Keratinocyte (primary cell): Measurements from ENCODE around the gene ANAPC2. TPM values are rescaled to one million over a fixed set of nuclear protein-coding genes. Genes with fewer than 3 reads are reported as not detected.

Experiments
- DNase-seq: peaks from one replicate; pipeline ENCODE4 v3.0.0-alpha.2; 2011; ENCODE audit warnings: low read depth, missing footprints, low spot score
- FAIRE-seq: peaks from 2 replicates; lab custom pipeline; 2011; peaks lifted over from hg19 to GRCh38; lab: Jason Lieb, UNC
- H2AFZ ChIP-seq: 2 replicates; pipeline ENCODE4 v1.6.0; 2012; ENCODE audit warnings: low read length, control low read depth, inconsistent platforms; ENCODE audit not compliant: control insufficient read depth
- H3K27ac ChIP-seq: 2 replicates; pipeline ENCODE4 v1.5.1; 2011; ENCODE audit warnings: low read length; ENCODE audit not compliant: control insufficient read depth, insufficient read depth
- H3K27me3 ChIP-seq: 3 replicates; pipeline ENCODE4 v1.6.0; 2011; ENCODE audit warnings: low read length; ENCODE audit not compliant: control insufficient read depth, insufficient read depth; ENCODE audit errors: extremely low read depth
- H3K36me3 ChIP-seq, 2 experiments: 2 replicates in 1 of 2; 3 replicates in 1 of 2; pipeline ENCODE4 v1.5.1; 2011; ENCODE audit warnings: low read length in 2 of 2, mild to moderate bottlenecking in 1 of 2; ENCODE audit not compliant: control insufficient read depth in 2 of 2, insufficient read depth in 2 of 2; ENCODE audit errors: extremely low read depth in 1 of 2
- H3K4me1 ChIP-seq: 3 replicates; pipeline ENCODE4 v1.5.1; 2011; ENCODE audit warnings: low read length; ENCODE audit not compliant: control insufficient read depth, insufficient read depth; ENCODE audit errors: extremely low read depth
- H3K4me2 ChIP-seq: 3 replicates; pipeline ENCODE4 v1.6.0; 2011; ENCODE audit warnings: low read depth, low read length; ENCODE audit not compliant: control insufficient read depth, insufficient read depth; ENCODE audit errors: extremely low read depth
- H3K4me3 ChIP-seq, 3 experiments: fragments of 200-600 bp in 1 of 3; sonication (generic) in 1 of 3; 2 replicates in 2 of 3; 3 replicates in 1 of 3; pipeline ENCODE4 v1.5.1; 2011 to 2016; ENCODE audit warnings: low read length in 3 of 3, mild to moderate bottlenecking in 3 of 3, control low read depth in 2 of 3, inconsistent platforms in 1 of 3, low read depth in 1 of 3, mixed read lengths in 1 of 3, mixed run types in 1 of 3, moderate library complexity in 1 of 3; ENCODE audit not compliant: control insufficient read depth in 2 of 3, insufficient read depth in 2 of 3; ENCODE audit errors: extremely low read depth in 1 of 3
- H3K79me2 ChIP-seq: 2 replicates; pipeline ENCODE4 v1.6.0; 2012; ENCODE audit warnings: low read length; ENCODE audit not compliant: control insufficient read depth, insufficient read depth
- H3K9ac ChIP-seq: 3 replicates; pipeline ENCODE4 v1.6.0; 2011; ENCODE audit warnings: low read length; ENCODE audit not compliant: control insufficient read depth, insufficient read depth; ENCODE audit errors: extremely low read depth
- H3K9me1 ChIP-seq: 3 replicates; pipeline ENCODE4 v1.6.0; 2011; ENCODE audit warnings: low read length; ENCODE audit not compliant: control insufficient read depth, insufficient read depth; ENCODE audit errors: extremely low read depth
- H3K9me3 ChIP-seq: 2 replicates; pipeline ENCODE4 v1.5.1; 2012; ENCODE audit warnings: low read depth, low read length; ENCODE audit not compliant: control insufficient read depth
- H4K20me1 ChIP-seq: 3 replicates; pipeline ENCODE4 v1.6.0; 2011; ENCODE audit warnings: low read length; ENCODE audit not compliant: control insufficient read depth, insufficient read depth; ENCODE audit errors: extremely low read depth
- EZH2 ChIP-seq: IDR thresholded peaks from one replicate; pipeline ENCODE4 v1.6.1; 2012; ENCODE audit warnings: inconsistent platforms, mild to moderate bottlenecking, low read length, moderate library complexity
- dilution Hi-C: fragments of 300-500 bp; cut with MboI; formaldehyde crosslinking; loops from one replicate; pipeline ENCODE4 v1.7.0; 2020; ENCODE audit warnings: low sequenced_read_pairs; ENCODE audit not compliant: extremely low pct_ligation_motif_present
- polyA plus RNA-seq, 5 experiments: library from polyadenylated mRNA; depleted of rRNA in 3 of 5; stranded (reverse) in 3 of 5; stranded (forward) in 1 of 5; unstranded in 1 of 5; fragments of >200 nt; gene quantifications; 1 replicate in 1 of 5; 2 replicates in 3 of 5; 3 replicates in 1 of 5; pipeline versions ENCODE4 v1.2.1 to v1.2.3, GENCODE V29; 2011 to 2012; ENCODE audit warnings: missing spikeins in 2 of 5, low read depth in 1 of 5, low replicate concordance in 1 of 5
- small RNA-seq, 3 experiments: library from RNA; depleted of rRNA; stranded (forward); fragments of <200 nt; gene quantifications; one replicate each; pipeline ENCODE3, GENCODE V24; 2012; ENCODE audit warnings: low read depth in 3 of 3, low replicate concordance in 1 of 3; ENCODE audit not compliant: insufficient read length in 3 of 3
- TF ChIP-seq, protein P1 (sequence below), 3 experiments: IDR thresholded peaks in 1 of 3; conservative IDR thresholded peaks in 1 of 3; optimal IDR thresholded peaks in 1 of 3; 2 replicates in 2 of 3; 3 replicates in 1 of 3; pipeline versions ENCODE3 to v1.5.1; 2011; ENCODE audit warnings: low read length in 3 of 3, mild to moderate bottlenecking in 3 of 3, moderate library complexity in 2 of 3, control low read depth in 1 of 3, inconsistent platforms in 1 of 3; ENCODE audit not compliant: insufficient read depth in 2 of 3; ENCODE audit errors: extremely low read depth in 1 of 3

ANAPC2 gene
- polyA plus RNA-seq, 1 donor (not counting 4 experiments of a cell fraction or from before 2014, with no cell fraction given), result 11.9 TPM

DNA sequence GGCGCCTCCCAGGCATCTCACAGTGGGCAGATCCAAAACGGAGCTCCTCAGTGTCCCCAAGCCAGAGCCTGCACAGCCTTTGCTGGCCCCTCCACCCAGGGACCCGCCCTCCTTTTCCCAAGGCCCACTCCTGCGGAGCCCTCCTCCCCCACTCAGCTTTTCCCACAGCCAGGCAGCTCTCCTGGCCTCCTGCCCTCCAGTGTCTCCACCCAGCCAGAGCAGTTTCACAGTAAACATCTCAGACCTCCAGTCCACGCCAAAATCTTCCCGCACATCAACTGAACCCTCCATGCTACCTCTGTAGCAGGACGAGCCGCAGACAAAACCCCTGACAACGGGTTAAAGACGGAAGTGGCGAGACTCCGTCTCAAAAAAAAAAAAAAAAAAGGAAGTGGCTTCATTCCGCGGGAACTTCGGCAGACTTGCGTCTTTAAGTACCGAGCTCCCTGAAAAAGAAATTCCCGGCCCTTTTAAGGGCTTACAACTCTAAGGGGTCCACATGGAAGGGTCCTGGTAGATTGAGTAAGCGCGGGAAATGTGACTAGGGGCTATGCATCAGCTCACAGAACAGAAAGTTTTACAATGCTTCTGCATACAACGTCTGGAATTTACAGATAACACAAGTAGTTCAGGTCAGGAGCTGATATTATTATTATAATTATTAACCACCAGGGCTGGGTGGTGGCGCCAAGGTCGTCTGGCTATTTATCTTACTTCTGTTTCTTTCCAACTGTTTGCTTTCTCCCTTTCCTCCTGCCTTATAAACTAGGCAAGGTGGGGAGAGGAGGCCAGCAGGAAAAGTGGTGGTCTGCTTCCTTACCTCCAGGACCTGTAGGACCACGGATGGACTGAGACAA lies 60.8 kb downstream of the ANAPC2 start:
- peaks cover 31% of the 10 kb centered on the region for H3K79me2 ChIP-seq

DNA sequence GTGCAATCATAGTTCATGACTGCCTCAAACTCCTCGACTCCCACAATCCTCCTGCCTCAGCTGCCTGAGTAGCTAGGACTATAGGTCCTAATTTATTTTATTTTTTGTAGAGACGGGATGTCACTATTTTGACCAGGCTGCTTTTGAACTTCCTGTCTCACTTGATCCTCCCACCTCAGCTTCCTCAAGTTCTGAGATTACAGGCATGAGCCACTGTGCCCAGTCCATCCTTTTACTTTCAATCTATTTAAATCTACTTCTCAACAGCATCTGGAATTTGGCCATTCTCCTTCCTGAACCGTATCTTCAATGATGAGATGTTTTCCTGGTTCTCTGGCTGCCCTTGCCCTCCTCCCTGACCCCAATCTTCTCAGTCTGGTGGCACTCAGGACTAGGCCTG lies 61.6 kb downstream of the ANAPC2 start:
- no peaks in the 10 kb centered on the region for H3K9me3 ChIP-seq
- no peaks in the 10 kb centered on the region for H3K36me3 ChIP-seq
- H3K79me2 ChIP-seq, result peaks cover 31% of the 10 kb centered on the region
- H2AFZ ChIP-seq, result no peak overlapping the region
- no peak overlapping the region for H3K27ac ChIP-seq
- TF ChIP-seq EZH2, result no peak
- H4K20me1 ChIP-seq, result peaks cover 3% of the 10 kb centered on the region
- peaks cover 15% of the 10 kb centered on the region for H3K4me1 ChIP-seq
- no peaks in the 10 kb centered on the region for H3K27me3 ChIP-seq
- no peak overlapping the region for H3K4me3 ChIP-seq
- dilution Hi-C loops, result no loop called here
- FAIRE-seq (no peak), DNase-seq (no peak)
- no peak overlapping the region for H3K4me2 ChIP-seq
- no peak overlapping the region for H3K9ac ChIP-seq
- no peaks in the 10 kb centered on the region for H3K9me1 ChIP-seq

More for the DNA sequence above, 60.8 kb downstream of the ANAPC2 start:
- FAIRE-seq (no peak), DNase-seq (no peak)
- TF ChIP-seq, protein P1, sequence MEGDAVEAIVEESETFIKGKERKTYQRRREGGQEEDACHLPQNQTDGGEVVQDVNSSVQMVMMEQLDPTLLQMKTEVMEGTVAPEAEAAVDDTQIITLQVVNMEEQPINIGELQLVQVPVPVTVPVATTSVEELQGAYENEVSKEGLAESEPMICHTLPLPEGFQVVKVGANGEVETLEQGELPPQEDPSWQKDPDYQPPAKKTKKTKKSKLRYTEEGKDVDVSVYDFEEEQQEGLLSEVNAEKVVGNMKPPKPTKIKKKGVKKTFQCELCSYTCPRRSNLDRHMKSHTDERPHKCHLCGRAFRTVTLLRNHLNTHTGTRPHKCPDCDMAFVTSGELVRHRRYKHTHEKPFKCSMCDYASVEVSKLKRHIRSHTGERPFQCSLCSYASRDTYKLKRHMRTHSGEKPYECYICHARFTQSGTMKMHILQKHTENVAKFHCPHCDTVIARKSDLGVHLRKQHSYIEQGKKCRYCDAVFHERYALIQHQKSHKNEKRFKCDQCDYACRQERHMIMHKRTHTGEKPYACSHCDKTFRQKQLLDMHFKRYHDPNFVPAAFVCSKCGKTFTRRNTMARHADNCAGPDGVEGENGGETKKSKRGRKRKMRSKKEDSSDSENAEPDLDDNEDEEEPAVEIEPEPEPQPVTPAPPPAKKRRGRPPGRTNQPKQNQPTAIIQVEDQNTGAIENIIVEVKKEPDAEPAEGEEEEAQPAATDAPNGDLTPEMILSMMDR (optimal IDR thresholded peaks at IDR 0.05 in 1 of 3, IDR thresholded peaks at IDR 0.05 in 1 of 3, conservative IDR thresholded peaks at IDR 0.05 in 1 of 3; ENCODE audit: extremely low read depth in 1 of 3, insufficient read depth in 2 of 3, low read length in 3 of 3), result no peak
- no peak for TF ChIP-seq EZH2
- peaks cover 15% of the 10 kb centered on the region for H3K4me1 ChIP-seq
- no peak overlapping the region for H2AFZ ChIP-seq
- H3K27ac ChIP-seq, result peak overlapping the region; percentile 31
- no peaks in the 10 kb centered on the region for H3K9me1 ChIP-seq
- H3K4me2 ChIP-seq, result peak overlapping the region; percentile 92
- H3K36me3 ChIP-seq, result no peaks in the 10 kb centered on the region
- peak overlapping the region; percentile 2 to 88 (median 86) for H3K4me3 ChIP-seq
- peak overlapping the region; percentile 80 for H3K9ac ChIP-seq
- H3K27me3 ChIP-seq, result no peaks in the 10 kb centered on the region
- dilution Hi-C loops, result no loop called here
- no peaks in the 10 kb centered on the region for H3K9me3 ChIP-seq
- H4K20me1 ChIP-seq, result peaks cover 3% of the 10 kb centered on the region

Small RNA genes within 50 kb of the gene (small RNA-seq; reads per million reads assigned to genes)
- 0 reads per million in 3 experiments for gene MIR3621

Other genes with a start within 250 kb of the ANAPC2 start
- 23.0 to 47.2 TPM (median 34.5 TPM) in 3 replicates for gene FBXW5, start 243.8 kb downstream of the ANAPC2 start, polyA plus RNA-seq
- gene C8G, start 243.3 kb downstream of the ANAPC2 start, polyA plus RNA-seq, result 0.24 to 0.72 TPM (median 0.32 TPM) in 3 replicates
- gene LCN12, start 236.3 kb downstream of the ANAPC2 start, polyA plus RNA-seq, result 0.22 TPM in 1 of 3 replicates, not detected in the others
- gene PTGDS, start 211.1 kb downstream of the ANAPC2 start, polyA plus RNA-seq, result not detected in 3 replicates
- not detected in 3 replicates for gene LCNL1, start 205.6 kb downstream of the ANAPC2 start, polyA plus RNA-seq
- gene PAXX, start 196.1 kb downstream of the ANAPC2 start, polyA plus RNA-seq, result 11.2 to 14.6 TPM (median 13.6 TPM) in 3 replicates
- gene CLIC3, start 192.0 kb downstream of the ANAPC2 start, polyA plus RNA-seq, result 5.5 to 36.0 TPM (median 9.4 TPM) in 3 replicates
- 1.3 to 4.2 TPM (median 1.4 TPM) in 3 replicates for gene ABCA2, start 160.3 kb downstream of the ANAPC2 start, polyA plus RNA-seq
- gene FUT7, start 156.5 kb downstream of the ANAPC2 start, polyA plus RNA-seq, result not detected in 3 replicates
- 9.8 to 23.8 TPM (median 10.6 TPM) in 3 replicates for gene NPDC1, start 142.4 kb downstream of the ANAPC2 start, polyA plus RNA-seq
- gene ENTPD2, start 134.5 kb downstream of the ANAPC2 start, polyA plus RNA-seq, result 0.52 to 1.3 TPM (median 0.65 TPM) in 3 replicates
- 0.90 to 1.6 TPM (median 1.2 TPM) in 3 replicates for gene SAPCD2, start 118.0 kb downstream of the ANAPC2 start, polyA plus RNA-seq
- 2.7 to 4.3 TPM (median 4.3 TPM) in 3 replicates for gene UAP1L1, start 111.0 kb downstream of the ANAPC2 start, polyA plus RNA-seq
- gene MAN1B1, start 101.6 kb downstream of the ANAPC2 start, polyA plus RNA-seq, result 31.4 to 48.2 TPM (median 34.3 TPM) in 3 replicates
- gene DPP7, start 73.8 kb downstream of the ANAPC2 start, polyA plus RNA-seq, result 29.7 to 93.1 TPM (median 35.3 TPM) in 3 replicates
- gene GRIN1, start 49.4 kb downstream of the ANAPC2 start, polyA plus RNA-seq, result 0.03 to 0.26 TPM (median 0.03 TPM) in 3 replicates
- gene LRRC26, start 18.5 kb downstream of the ANAPC2 start, polyA plus RNA-seq, result not detected in 3 replicates
- gene TMEM210, start 16.5 kb downstream of the ANAPC2 start, polyA plus RNA-seq, result not detected in 3 replicates
- 45.3 to 63.2 TPM (median 56.7 TPM) in 3 replicates for gene SSNA1, start 116 bp upstream of the ANAPC2 start, polyA plus RNA-seq
- gene TPRN, start 12.2 kb upstream of the ANAPC2 start, polyA plus RNA-seq, result 1.1 to 2.2 TPM (median 1.6 TPM) in 3 replicates
- 22.3 to 36.7 TPM (median 29.2 TPM) in 3 replicates for gene TMEM203, start 17.1 kb upstream of the ANAPC2 start, polyA plus RNA-seq
- 3.9 to 6.0 TPM (median 5.5 TPM) in 3 replicates for gene NDOR1, start 17.1 kb upstream of the ANAPC2 start, polyA plus RNA-seq
- gene RNF208, start 33.7 kb upstream of the ANAPC2 start, polyA plus RNA-seq, result 0.15 to 0.19 TPM in 2 of 3 replicates, not detected in the other
- 0.80 to 1.8 TPM (median 1.2 TPM) in 3 replicates for gene CYSRT1, start 36.6 kb upstream of the ANAPC2 start, polyA plus RNA-seq
- gene RNF224, start 38.9 kb upstream of the ANAPC2 start, polyA plus RNA-seq, result not detected in 3 replicates
- gene SLC34A3, start 42.3 kb upstream of the ANAPC2 start, polyA plus RNA-seq, result 0.03 TPM in 1 of 3 replicates, not detected in the others
- gene TUBB4B, start 52.7 kb upstream of the ANAPC2 start, polyA plus RNA-seq, result 390 to 693 TPM (median 440 TPM) in 3 replicates
- gene STPG3, start 62.7 kb upstream of the ANAPC2 start, polyA plus RNA-seq, result not detected in 3 replicates
- gene NELFB, start 66.8 kb upstream of the ANAPC2 start, polyA plus RNA-seq, result 25.1 to 40.2 TPM (median 35.0 TPM) in 3 replicates
- gene TOR4A, start 89.2 kb upstream of the ANAPC2 start, polyA plus RNA-seq, result 5.8 to 9.8 TPM (median 7.8 TPM) in 3 replicates
- gene NRARP, start 113.7 kb upstream of the ANAPC2 start, polyA plus RNA-seq, result 0.43 to 2.4 TPM (median 2.2 TPM) in 3 replicates
- gene EXD3, start 234.6 kb upstream of the ANAPC2 start, polyA plus RNA-seq, result 1.5 to 5.4 TPM (median 1.9 TPM) in 3 replicates
- gene NOXA1, start 234.8 kb upstream of the ANAPC2 start, polyA plus RNA-seq, result 0.07 to 0.33 TPM (median 0.09 TPM) in 3 replicates